GM21529 (cell line): ENCODE measurements around the gene CACNA1B.
"Not testable (repeated sequence)": the region's sequence is repeated elsewhere in the genome, so short reads cannot be mapped to it uniquely, and the experiment has no call there.

Experiments used
- ATAC-seq: cut with Tn5 transposase; IDR thresholded peaks from one replicate; pipeline ENCODE4 v1.9.1; 2021; ENCODE audit not compliant: unreplicated experiment

The CACNA1B gene

DNA sequence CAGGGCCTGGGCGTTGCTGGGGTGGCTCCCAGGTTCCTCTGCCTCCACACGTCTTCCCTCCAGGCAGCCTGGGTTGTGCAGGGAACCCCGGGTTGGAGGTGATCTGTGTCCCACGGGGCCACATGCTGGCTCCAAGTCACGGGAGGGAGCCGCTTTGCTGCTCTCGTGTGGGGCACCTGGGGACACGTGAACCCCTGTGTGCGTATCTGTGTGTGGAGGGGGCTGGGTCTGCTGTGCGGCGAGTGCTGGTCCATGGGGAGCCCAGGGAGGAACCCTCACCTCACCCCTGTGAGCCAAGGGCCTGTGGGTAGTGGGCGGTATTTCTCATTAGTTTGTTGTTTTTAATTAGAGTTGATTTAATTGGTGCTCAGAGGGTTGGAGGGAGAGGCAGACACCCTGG, 7.5 kb downstream of the CACNA1B start:
- ATAC-seq = not testable (repeated sequence)

DNA sequence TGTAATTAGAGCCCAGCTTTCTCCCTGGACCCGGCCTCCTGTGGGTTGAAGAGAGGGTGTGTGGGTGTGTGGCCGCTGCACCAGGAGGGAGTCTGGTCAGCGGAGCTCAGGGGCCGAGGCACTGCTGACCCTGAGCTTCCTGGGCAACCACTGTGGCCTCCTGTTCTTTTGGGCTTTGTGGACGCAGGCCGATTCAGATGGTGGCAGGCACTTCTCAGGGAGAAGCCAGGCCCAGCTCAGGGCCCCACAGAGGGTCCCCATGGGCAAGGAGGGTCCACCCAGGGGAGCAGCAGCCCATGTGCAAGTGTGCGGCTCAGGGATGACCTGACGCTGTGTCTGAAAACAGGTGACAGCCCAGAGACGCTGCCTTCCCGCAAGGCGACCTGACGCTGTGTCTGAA, 11.0 kb downstream of the CACNA1B start:
- not testable (repeated sequence) for ATAC-seq

DNA sequence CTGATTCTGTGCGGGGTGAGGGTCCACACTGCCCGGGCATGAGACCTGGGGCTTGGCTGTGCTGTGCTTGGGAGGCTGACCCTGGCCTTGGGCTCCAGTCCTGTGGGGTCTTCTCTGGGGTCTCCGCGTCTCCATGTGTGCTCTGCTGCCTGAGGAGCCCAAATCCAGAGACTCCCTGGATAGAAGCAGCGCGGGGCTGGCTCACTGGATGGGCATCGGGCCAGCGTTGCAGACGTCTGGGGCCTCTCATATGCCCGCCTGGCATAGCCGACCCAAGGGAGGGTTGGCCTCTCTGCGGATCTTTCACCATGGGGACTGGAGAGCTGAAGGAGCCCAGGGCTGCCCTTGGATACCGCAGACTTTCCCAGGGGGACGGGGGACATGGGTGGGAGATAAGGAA, 12.4 kb downstream of the CACNA1B start:
- not testable (repeated sequence) for ATAC-seq

DNA sequence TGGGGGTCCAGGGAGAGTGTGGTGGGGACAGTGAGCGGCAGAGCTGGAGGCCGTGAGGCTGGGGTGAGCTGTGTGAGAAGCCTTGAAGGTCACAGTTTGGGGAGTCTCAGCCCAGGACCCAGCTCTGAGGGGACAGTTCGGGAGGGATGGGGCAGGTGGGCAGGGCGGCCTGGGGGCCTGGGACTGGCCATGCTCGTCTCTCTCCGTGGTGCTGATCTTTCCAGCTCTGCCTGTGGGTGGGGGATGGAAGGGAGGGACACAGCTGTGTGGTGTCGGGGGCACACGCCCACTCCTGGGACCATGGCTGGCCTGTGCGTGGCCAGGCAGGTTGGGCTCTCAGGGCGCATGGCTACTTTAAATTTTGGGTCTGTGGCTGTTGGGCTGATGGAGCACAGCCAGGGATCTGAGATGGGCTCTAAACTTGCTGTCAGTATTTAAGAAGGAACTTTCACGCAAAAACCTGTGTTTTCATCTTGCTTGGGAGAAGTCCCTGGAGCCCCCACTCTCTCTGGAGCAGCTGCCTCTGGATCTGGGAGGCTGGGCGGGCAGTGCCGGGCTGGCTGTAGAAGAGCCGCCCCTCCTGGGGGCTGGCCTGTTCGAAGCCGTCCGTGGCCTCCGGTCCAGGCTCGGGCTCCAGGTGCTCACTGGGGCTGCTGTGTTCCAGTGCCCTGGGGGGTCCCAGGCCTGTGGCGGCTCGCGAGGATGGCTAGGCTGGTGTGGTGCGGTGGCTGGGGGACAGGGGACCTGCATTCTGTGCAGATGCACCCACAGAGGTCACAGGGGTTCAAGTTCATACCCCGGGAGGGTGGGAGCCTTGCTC, 13.4 kb downstream of the CACNA1B start:
- ATAC-seq = not testable (repeated sequence)

DNA sequence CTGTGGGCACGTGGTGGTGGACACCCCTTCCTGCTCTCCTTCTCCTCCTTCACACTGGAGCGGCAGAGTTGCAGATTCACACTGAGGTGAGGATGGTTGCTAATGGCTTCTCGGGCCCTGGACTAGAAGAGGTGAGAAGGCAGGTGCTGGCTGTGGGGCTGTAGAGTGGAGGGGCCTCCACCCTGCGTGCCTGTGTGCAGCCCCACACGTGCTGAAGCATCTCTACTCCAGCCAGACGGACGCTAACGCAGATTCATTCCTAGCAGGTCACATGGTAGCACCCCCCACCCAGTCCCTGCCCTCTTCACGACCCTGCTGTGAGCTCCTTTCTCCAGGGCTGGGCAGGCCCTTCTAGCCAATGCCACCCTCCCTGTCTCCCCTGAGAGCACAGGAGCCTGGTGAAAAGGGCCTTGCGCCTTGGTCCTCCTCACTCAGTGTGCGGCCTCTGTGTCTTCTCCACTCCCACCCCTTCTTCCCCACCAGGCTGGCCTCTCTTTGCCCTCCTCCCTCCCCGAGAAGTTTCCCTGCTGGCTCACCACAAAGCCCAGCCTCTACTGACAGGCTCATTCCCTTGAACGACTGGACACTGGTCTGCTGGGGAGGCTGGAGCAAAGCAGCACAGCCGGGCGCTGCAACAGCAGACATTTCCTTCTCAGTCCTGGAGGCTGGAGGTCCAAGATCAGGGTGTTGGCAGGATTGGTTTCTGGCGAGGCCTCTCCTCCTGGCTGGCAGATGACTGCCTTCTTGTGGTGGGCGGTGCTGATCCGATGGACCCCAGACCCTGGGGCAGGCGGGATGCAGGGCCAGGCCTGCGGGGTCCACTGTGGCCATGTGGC, 14.2 kb downstream of the CACNA1B start:
- ATAC-seq = no peak

DNA sequence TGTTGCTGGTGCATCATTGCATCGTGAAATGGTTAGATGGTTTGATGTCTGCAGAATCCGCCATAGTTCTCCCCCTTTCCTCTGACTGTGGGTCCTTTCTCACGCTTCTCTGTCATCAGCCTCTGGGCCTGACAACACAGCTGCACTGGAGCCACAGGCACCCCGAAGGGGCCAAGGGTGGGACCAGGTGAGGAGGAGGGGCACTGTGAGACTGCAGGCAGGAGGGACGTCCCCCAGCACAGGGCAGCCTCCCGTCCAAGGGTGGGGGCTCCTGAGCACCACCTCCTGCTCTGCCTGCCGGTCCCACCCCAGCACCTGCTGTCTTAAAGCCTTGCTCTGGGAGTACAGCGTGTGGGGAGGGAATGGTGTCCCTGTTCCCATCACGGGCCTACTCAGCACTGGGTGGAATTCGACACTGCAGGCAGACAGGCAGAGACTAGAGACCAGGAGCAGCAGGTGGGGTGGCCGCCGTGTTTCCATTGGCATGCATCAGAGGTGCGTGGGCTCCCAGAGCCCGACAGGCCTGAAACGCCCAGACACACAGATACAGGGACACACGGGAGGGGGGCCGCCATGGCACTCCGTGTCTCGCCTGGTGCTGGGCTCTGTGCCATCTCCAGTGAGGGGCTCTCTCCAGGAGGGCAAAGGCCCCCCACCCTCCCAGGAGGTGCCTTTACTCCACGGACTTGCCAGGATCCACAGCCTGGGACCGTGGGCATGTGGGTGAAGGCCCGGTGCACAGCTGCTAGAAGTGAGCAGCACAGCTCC, 15.0 kb downstream of the CACNA1B start:
- no peak for ATAC-seq

DNA sequence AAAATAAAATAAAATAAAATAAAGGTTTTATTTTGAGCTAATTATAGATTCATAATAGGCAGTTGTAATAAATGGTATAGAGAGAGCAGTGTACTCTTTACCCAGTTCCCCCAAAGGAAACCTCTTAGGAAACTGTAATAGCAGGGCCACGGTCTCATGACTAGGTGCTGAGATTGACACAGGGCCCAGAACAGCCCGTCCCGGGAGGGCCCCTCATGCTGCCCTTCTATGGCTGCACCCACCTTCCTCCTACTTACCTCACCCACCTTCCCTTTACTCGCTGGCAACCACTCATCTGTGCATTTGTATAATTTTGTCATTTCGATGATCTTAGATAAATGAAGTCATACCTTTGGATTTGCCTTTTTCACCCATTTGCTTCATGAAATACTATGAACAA, 16.1 kb downstream of the CACNA1B start:
- ATAC-seq = no peak

DNA sequence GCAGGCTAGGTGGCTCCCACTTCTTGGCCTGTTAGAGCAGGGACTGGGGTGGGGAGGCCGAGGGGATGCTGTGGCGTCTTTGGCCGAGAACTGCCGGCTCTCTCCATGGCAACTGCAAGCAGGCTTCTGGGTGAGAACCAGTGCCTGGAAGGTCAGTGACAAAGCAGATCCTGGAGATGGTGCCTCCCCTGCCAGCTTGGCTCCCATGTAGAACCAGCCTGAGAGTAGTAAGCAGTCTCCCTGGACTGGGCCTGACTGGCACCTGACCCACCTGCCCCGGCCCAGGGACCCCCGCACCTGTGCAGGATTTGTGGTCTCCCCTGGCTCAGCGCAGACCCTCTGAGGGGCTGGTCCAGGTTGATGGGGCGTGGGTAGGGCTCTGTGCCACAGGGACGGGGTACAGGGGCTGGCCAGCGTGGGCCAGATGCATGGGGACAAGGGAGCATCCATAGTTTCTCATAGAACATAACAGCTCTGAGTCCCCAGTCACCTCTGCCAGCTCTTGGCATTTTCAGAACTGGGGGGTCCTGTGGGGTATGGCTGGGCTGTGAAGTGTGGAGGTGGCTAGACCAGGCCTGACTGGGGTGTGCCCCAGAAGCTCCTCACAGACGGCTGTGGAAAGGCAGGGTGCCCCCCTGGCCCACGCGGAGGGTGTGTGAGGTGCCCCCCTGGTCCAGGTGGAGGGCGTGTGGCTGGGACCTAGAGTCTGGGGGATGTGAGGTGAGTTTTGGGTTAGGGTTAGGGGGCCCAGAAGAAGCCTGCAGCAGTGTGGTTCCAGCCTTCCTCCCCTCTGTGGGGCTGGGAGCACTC, 22.2 kb downstream of the CACNA1B start:
- no peak for ATAC-seq

DNA sequence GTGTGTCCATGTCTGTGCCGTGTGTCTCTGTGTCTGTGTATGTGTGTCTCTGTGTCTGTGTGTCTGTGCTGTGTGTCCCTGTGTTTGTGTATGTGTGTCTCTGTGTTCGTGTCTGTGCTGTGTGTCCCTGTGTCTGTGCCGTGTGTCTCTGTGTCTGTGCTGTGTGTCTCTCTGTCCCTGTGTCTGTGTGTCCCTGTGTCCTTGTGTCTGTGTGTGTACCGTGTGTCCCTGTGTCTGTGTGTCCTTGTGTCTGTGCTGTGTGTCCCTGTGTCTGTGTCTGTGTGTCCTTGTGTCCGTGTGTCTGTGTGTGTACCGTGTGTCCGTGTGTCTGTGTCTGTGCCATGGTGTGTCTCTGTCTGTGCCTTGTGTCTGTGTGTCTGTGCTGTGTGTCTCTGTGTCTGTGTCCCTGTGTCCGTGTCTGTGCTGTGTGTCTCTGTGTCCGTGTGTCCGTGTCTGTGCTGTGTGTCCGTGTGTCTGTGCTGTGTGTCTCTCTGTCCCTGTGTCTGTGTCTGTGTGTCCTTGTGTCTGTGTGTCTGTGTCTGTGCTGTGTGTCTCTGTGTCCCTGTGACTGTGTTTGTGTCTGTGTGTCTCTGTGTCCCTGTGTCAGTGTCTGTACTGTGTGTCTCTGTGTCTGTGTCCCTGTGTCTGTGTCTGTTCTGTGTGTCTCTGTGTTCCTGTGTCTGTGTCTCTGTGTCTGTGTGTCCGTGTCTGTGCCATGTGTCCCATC, 23.2 kb downstream of the CACNA1B start:
- no peak for ATAC-seq

DNA sequence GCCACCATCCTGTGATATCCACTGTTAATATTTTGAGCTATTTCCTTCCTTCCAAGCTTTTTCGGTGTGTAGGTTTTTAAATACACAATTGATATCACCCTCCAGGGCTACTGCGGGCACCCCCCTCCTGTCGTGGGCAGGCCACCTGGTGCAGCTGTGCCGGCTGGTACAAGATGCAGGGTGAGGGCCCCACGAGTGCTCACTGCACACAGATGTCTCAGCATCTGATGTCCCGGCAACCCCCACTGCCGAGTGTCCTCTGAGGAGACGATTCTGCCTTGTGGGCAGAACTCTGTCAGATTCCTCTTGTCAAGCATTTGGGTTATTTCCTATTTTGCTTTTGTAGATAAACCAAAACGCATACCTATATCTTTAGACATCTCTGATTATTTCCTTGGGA, 25.1 kb downstream of the CACNA1B start:
- ATAC-seq = no peak

DNA sequence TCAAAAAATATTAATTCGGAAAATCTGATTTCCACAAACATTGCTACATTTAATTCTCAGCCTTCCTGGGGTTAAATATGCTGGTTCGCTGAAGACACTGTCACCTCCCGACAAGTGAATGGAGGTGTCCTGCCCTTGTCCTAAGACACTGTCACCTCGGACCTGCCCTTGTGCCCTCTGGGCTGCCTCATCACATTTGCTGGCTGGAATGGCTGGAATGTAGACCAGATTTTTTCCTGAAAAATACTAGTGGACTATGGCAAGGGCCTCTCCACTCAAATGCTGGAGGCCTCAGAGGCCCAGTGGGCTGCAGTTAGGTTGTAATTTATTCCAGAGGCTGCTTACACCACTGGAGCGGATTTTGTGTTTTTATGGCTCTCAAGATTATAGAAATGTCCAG, 28.2 kb downstream of the CACNA1B start:
- no peak for ATAC-seq

DNA sequence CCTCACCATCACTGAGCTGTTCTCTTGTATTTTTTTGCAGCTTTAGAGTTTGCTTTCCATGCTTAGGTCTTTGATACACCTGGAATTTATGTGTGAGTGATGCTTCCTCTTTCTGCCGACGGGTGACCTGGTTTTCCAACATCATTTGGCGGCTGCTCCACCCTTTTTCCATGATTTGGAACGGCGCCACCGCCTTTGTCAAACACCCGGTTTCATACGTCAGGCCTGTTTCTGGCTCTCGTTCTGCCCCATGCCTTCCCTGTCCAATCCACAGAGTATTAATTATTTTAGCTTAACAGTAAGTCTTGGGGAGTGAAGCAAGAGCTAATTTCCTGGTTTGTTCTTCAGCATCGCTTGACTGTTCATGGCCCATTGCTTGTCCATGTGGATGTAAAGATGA, 30.2 kb downstream of the CACNA1B start:
- ATAC-seq = no peak

DNA sequence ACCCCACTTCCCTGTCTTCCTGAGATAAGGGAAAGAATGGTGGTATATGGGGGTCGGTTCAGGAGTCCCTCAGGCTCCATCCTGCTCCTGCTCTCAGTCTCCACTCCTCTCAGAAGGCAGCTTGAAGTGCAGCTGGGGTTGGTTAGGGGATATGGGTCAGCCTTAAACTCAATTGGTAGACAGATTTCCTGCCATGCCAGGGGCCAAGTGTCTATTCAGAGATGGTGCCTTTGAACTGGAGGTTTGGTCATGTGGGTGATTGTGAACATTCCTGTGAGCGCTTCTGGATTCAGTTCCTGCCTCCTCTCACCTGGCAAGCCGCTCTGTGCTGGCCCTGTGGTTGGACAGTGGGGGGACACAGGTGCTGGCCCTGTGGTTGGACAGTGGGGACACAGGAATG, 35.1 kb downstream of the CACNA1B start:
- no peak for ATAC-seq

DNA sequence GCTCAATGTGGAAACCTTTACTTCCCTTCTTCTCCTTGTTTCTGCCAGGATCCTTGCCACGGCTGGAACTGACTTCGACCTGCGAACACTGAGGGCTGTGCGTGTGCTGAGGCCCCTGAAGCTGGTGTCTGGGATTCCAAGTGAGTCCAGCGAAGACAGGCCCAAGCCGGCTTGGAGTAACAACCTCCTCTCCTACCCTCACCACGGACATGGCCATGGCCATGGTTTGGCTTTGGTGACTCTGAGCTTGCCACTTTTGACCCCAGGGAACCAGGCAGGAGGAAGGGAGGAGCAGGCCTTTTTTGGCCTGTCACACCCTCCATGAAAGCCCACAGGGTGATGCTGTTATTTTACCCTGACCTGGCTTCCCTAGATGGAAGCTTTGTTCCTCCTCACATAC, 35.5 kb downstream of the CACNA1B start:
- no peak for ATAC-seq

DNA sequence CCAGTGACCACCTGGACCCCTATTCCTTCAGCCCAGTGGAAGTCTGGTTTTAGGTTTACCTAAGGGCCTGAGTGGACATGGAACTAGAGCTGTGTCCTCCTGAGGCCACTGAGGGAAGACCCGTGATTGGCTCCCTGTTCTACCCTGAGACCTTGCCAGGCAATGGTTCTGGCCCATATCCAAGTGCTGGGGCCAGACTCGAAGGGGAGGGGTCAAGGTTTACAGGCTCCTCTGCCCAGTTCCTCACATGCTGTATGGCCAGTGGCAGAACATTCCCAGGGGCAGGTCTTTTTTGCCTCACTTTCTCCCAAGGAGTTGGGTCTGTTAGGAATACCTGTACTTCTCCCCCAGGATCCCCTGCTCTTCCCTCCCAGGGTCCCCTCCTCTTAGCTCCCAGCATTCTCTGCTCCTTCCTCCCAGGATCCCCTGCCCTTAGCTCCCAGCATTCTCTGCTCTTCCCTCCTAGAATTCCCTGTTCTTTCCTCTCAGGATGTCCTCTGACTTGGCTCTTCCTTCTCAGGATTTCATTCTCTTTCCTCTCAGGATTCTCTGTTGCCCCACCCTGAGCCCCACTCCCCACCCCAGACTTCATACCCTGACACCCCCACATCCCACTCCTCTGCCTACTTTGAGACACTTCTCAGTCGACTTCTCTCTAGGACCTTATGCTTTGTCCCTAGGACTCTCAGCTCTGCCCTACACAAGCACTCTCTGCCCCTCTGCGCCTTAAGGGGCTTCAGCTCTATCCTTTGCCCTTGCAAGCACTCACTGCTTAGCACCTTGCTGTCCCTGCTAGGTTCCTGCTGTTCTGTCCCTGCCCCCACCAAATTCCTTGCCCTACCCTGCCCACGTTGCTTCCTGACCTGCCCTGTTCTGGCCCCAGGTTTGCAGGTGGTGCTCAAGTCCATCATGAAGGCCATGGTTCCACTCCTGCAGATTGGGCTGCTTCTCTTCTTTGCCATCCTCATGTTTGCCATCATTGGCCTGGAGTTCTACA, 36.5 kb downstream of the CACNA1B start:
- no peak for ATAC-seq

DNA sequence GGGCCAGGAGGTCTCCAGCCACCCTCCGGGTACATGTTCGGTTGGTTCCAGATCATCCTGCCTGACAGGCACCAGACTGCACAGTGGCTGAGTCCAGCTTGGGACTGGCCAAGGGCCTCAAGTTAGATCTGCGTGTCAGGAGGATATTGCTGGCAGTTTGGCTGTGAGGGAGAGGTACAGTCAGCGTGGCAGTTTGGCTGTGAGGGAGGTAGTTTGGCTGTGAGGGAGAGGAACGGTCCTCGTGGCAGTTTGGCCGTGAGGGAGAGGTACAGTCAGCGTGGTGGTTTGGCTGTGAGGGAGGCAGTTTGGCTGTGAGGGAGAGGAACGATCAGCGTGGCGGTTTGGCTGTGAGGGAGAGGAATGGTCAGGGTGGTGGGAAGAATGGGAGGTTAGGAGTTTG, 39.0 kb downstream of the CACNA1B start:
- no peak for ATAC-seq

DNA sequence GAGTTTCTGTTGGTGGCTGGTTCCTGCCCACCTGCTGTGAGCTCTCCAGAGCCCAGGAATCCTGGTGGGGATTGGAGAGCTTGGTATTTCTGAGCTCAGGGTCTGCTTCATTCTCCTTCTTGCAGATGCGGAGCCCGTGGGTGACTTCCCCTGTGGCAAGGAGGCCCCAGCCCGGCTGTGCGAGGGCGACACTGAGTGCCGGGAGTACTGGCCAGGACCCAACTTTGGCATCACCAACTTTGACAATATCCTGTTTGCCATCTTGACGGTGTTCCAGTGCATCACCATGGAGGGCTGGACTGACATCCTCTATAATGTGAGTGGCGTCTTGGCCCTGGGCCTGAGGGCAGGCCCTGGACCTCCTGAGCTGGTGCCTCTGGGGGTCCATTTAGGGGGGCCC, 39.5 kb downstream of the CACNA1B start:
- ATAC-seq = no peak

DNA sequence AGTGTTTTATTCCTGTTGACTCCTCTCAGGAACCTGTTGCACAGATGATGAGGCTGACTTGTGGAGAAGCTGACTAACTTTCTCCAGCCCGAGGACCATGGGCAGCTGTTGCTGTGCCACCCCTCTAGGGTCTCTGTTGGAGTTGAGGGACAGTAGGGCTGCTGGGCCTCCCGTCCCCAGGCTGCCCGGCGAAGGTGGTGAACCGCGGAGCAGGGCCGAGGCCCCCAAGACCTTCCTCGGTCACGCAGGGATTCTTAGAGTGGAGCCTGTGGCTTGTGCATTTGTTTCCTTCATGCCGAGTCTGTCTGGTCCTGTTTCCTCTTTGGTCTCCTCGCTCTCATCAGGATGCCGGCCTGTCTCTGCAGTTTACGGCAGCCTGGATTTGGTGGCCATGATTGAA, 40.2 kb downstream of the CACNA1B start:
- ATAC-seq = no peak
